Measurements from ENCODE around the gene UHMK1.
"Not testable (repeated sequence)": the region's sequence is repeated elsewhere in the genome, so short reads cannot be mapped to it uniquely, and the experiment has no call there.

UHMK1 gene

GRCh38 chr1:162570718-162571117 lies 73.1 kb downstream of the UHMK1 start:
- no peak for DNase-seq

- not testable (repeated sequence) for DNase-seq
These were observed 73.5 kb downstream of the UHMK1 start for GRCh38 chr1:162571121-162571520.

- DNase-seq = no peak
These were observed 74.1 kb downstream of the UHMK1 start for GRCh38 chr1:162571696-162572095.

- no peak for DNase-seq
These were observed 75.5 kb downstream of the UHMK1 start for GRCh38 chr1:162573136-162573535.

DNA sequence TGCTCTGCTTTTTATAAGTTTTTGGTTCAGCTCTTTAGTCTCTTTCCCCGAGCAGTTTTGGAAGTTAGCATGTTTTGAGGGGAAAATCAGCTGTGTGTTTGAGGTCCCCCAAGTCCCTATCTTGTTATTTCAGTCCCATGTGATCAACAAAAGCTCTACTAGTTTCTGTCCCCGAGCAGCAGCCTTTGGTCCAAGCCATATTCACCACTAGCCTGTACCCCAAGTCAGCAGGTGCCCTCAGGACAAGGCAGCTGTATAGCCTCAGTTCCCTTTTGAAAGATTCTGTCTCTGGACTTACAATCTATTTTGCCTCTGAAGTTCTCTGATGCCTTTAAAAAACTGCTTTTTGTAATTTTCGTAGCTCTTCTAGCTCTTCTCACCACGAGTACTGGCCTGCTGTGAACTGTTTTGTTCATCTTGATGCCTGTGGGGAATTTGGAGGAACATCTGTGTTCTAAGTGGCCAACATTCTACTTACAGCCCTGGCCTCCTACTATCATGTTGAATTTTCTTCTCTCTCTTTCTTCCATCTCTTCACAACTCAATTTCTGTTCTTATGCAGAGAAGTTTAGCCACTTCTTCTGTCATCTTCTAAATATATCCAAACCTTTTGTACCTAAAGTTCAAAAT lies 80.6 kb downstream of the UHMK1 start:
- no peak for DNase-seq

DNA sequence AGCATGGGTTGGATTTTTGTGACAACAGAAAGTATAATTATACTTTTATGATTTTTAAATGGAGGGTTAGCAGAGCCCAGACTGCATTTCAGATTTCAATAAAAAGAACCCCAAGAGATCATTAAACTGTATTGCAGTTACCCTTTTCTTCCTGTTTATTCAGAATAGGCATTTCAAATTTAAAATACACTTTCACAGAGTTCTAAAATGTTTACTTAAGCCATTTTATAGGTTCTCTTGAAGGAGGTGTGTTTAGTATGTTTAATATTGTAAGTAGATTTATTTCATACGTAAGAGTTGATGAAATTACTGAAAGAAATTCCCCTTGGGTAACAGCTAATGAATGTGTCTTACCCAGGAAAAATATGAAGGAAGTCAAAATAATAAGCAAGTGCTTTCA lies 81.3 kb downstream of the UHMK1 start:
- DNase-seq = no peak
